K562 (cell line): ENCODE data around the gene USP48. TPM values are rescaled to one million over a fixed set of nuclear protein-coding genes. Genes with fewer than 3 reads are reported as not detected.
A peak's percentile ranks its signal among the peaks of the same experiment; 100 is the strongest.

Source experiments
- ATAC-seq: fragments of 200-7000 bp; cut with Tn5 transposase; 3 replicates; pipeline ENCODE4 v1.9.1; 2020; ENCODE audit warnings: moderate library complexity
- BruUV-seq: library from RNA; stranded (reverse); fragments of 400-500 nt; replicated peaks from 2 replicates; lab custom pipeline; 2021; lab: Mats Ljungman, UMichigan
- CTCF ChIA-PET: fragments of 300-600 bp; formaldehyde crosslinking; extraction: SDS; loops from one replicate; lab custom pipeline; 2021; ENCODE audit warnings: low intra/inter-chr PET ratio; lab: Yijun Ruan, JAX
- POLR2A ChIA-PET: fragments of 300-600, 350-650 bp; sonication (Branson Sonifier 250); formaldehyde crosslinking; extraction: SDS; loops from one replicate; lab custom pipeline; 2021; ENCODE audit warnings: antibody characterized with exemption, inconsistent platforms; lab: Yijun Ruan, JAX
- DNase-seq, 4 experiments: peaks; one replicate each; pipeline versions ENCODE4 v3.0.0 to v3.0.0-alpha.2; 2011 to 2018; ENCODE audit warnings: low spot score in 3 of 4, mixed read lengths in 3 of 4; ENCODE audit errors: extremely low read depth in 1 of 4
- FAIRE-seq: peaks from 2 replicates; lab custom pipeline; 2011; peaks lifted over from hg19 to GRCh38; lab: Jason Lieb, UNC
- H2AFZ ChIP-seq: 2 replicates; pipeline ENCODE4 v1.6.0; 2011; ENCODE audit warnings: low read depth, low read length, control low read depth, inconsistent platforms
- H3K27ac ChIP-seq: fragments of 200-600 bp; 3 replicates; pipeline ENCODE4 v1.8.0; 2011; ENCODE audit warnings: low read depth, mild to moderate bottlenecking, control low read depth, inconsistent platforms, low read length, moderate library complexity, mixed read lengths; ENCODE audit errors: extremely low read depth
- H3K27me3 ChIP-seq, 2 experiments: fragments of 300-600 bp in 1 of 2; 2 replicates in 1 of 2; 3 replicates in 1 of 2; pipeline versions ENCODE4 v1.6.0 to v1.8.0; 2011; ENCODE audit warnings: inconsistent platforms in 2 of 2, low read length in 2 of 2, mild to moderate bottlenecking in 1 of 2, mixed read lengths in 1 of 2, moderate library complexity in 1 of 2; ENCODE audit not compliant: control insufficient read depth in 2 of 2, insufficient read depth in 2 of 2
- H3K36me3 ChIP-seq: fragments of 300-600 bp; 3 replicates; pipeline ENCODE4 v1.8.0; 2011; ENCODE audit warnings: mild to moderate bottlenecking, low read length, inconsistent platforms; ENCODE audit not compliant: control insufficient read depth, insufficient read depth
- H3K4me1 ChIP-seq, 2 experiments: fragments of 200-600 bp in 1 of 2; replicated peaks in 1 of 2; 2 replicates in 1 of 2; 3 replicates in 1 of 2; pipeline versions ENCODE4 v1.5.1 to v1.8.0; 2011; ENCODE audit warnings: inconsistent platforms in 2 of 2, low read length in 2 of 2, mild to moderate bottlenecking in 1 of 2, mixed read lengths in 1 of 2, moderate library complexity in 1 of 2; ENCODE audit not compliant: control insufficient read depth in 2 of 2, insufficient read depth in 2 of 2
- H3K4me2 ChIP-seq: 2 replicates; pipeline ENCODE4 v1.6.1; 2011; ENCODE audit warnings: low read length, control low read depth, inconsistent platforms, mixed read lengths; ENCODE audit not compliant: insufficient read depth
- H3K4me3 ChIP-seq: fragments of 200-600 bp; sonication (generic), shearing (Covaris generic); 2 replicates; pipeline ENCODE4 v1.5.1; 2016; ENCODE audit warnings: control low read depth, inconsistent platforms
- H3K79me2 ChIP-seq: fragments of 200-600 bp; 3 replicates; pipeline ENCODE4 v1.8.0; 2011; ENCODE audit warnings: low read length, inconsistent platforms; ENCODE audit not compliant: control insufficient read depth, insufficient read depth
- H3K9ac ChIP-seq, 2 experiments: 2 replicates each; pipeline versions ENCODE4 v1.6.0 to v1.6.1; 2011; ENCODE audit warnings: low read depth in 2 of 2, low read length in 2 of 2, control low read depth in 1 of 2, inconsistent platforms in 1 of 2, mild to moderate bottlenecking in 1 of 2, mixed read lengths in 1 of 2; ENCODE audit not compliant: insufficient read depth in 1 of 2
- H3K9me1 ChIP-seq: one replicate; pipeline ENCODE4 v1.6.0; 2011; ENCODE audit warnings: inconsistent platforms, mild to moderate bottlenecking, low read length, moderate library complexity; ENCODE audit not compliant: control insufficient read depth, insufficient read depth
- H3K9me3 ChIP-seq: replicated peaks from 2 replicates; pipeline ENCODE4 v1.5.1; 2011; ENCODE audit warnings: low read depth, low read length, inconsistent platforms; ENCODE audit not compliant: control insufficient read depth, insufficient read depth
- H4K20me1 ChIP-seq: replicated peaks from 2 replicates; pipeline ENCODE4 v1.6.1; 2011; ENCODE audit warnings: low read length, inconsistent platforms, mixed read lengths; ENCODE audit not compliant: control insufficient read depth, insufficient read depth
- POLR2G ChIP-seq: fragments of 200-400 bp; formaldehyde crosslinking; IDR thresholded peaks from 2 replicates; pipeline ENCODE4 v1.6.1; 2017; ENCODE audit warnings: low read depth, mild to moderate bottlenecking, antibody characterized with exemption, low read length, moderate library complexity
- WGBS: fragments of 100-300 bp; shearing (Covaris generic); methylation state at CpG from one replicate; pipeline ENCODE4 v1.1.6; 2016; ENCODE audit warnings: low coverage, mixed read lengths; ENCODE audit not compliant: insufficient coverage; ENCODE audit errors: missing lambda C conversion rate; 5-methylcytosine and 5-hydroxymethylcytosine counted together
- in situ Hi-C: fragments of 300-500 bp; cut with MboI; formaldehyde crosslinking; loops from 4 replicates; pipeline ENCODE4 v1.15.0; 2018; ENCODE audit warnings: inconsistent platforms, mixed read lengths
- intact Hi-C: fragments of 100-400 bp; cut with micrococcal nuclease; formaldehyde crosslinking; loops from 2 replicates; pipeline ENCODE4 v1.14.2; 2022
- polyA plus RNA-seq, 8 experiments: library from polyadenylated mRNA; depleted of rRNA in 4 of 8; stranded (reverse) in 5 of 8; unstranded in 3 of 8; fragments of >200 nt; fragmentation: Nextera tagmentation in 2 of 8; fragmentation: Illumina TruSeq in 1 of 8; extraction: Ambion mirVana in 2 of 8; extraction: Trizol in 1 of 8; gene quantifications; 2 replicates each; pipeline versions ENCODE4 v1.2.1 to v1.2.3, GENCODE V29; 2011 to 2014; ENCODE audit warnings: inconsistent platforms in 1 of 8, missing spikeins in 1 of 8
- total RNA-seq, 7 experiments: library from RNA; depleted of rRNA in 6 of 7; stranded (reverse); fragments of >200 nt in 6 of 7; fragmentation: Illumina TruSeq in 2 of 7; extraction: Trizol in 2 of 7; gene quantifications; 2 replicates each; pipeline versions ENCODE4 v1.2.1 to v1.2.3, GENCODE V29; 2011 to 2021; ENCODE audit warnings: low replicate concordance in 1 of 7
- TF ChIP-seq, protein P1 (sequence below): fragments of 250-450 bp; sonication (Bioruptor Pico); IDR thresholded peaks from 2 replicates; pipeline ENCODE4 v1.8.0; 2022; ENCODE audit warnings: moderate library complexity, mild to moderate bottlenecking, inconsistent platforms

Gene USP48
- total and polyA plus RNA-seq, 9 of the 15 experiments (the other 6 are each of a cell fraction or from before 2014, with no cell fraction given): 23.3 to 123 (median 106) TPM

- no peak for FAIRE-seq
- no peak for ATAC-seq
- TF ChIP-seq, protein P1, sequence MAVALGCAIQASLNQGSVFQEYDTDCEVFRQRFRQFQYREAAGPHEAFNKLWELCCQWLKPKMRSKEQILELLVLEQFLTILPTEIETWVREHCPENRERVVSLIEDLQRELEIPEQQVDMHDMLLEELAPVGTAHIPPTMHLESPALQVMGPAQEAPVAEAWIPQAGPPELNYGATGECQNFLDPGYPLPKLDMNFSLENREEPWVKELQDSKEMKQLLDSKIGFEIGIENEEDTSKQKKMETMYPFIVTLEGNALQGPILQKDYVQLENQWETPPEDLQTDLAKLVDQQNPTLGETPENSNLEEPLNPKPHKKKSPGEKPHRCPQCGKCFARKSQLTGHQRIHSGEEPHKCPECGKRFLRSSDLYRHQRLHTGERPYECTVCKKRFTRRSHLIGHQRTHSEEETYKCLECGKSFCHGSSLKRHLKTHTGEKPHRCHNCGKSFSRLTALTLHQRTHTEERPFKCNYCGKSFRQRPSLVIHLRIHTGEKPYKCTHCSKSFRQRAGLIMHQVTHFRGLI (CRISPR knock-in tag): no peak
- TF ChIP-seq POLR2G: 0 out of 2 replicates have a peak, but pooled peaks have one; percentile 38
- no peaks in the 10 kb centered on the region for H3K27me3 ChIP-seq
- in situ Hi-C loops: no loop called here
- WGBS: 78% methylated on average over 40 of the region's 44 CpGs
- H3K9me3 ChIP-seq: no peaks in the 10 kb centered on the region
- ChIA-PET POLR2A (interaction anchor here (0.8 to 2.1 kb wide), 2 partner anchors 11 to 41 kb away, joined by 3 to 6 read pairs; partner anchors contain the start of gene USP48), CTCF (no interaction called here)
- intact Hi-C loops: no loop called here
- H3K4me1 ChIP-seq: peaks cover 10 to 44% of the 10 kb centered on the region in 2 experiments
- H2AFZ ChIP-seq: no peak overlapping the region
- no peak overlapping the region for H3K4me2 ChIP-seq
- H3K27ac ChIP-seq: no peak overlapping the region
- no peaks in the 10 kb centered on the region for H3K79me2 ChIP-seq
- H3K9me1 ChIP-seq: peaks cover 3% of the 10 kb centered on the region
- no peak for DNase-seq
- peak overlapping the region in 1 of 2 experiments; percentile 64; a peak in 1 of 4 replicates for H3K9ac ChIP-seq
- no peak overlapping the region for H3K4me3 ChIP-seq
- BruUV-seq: no TSS peak
- H3K36me3 ChIP-seq: peaks cover 52% of the 10 kb centered on the region; the same call in 2 of the 3 replicates
- H4K20me1 ChIP-seq: no peaks in the 10 kb centered on the region
These were observed 40.4 kb upstream of the USP48 start for GRCh38 chr1:21823206-21823979.
